ELF-1 (cell line): ENCODE measurements around the gene MEGF11.

ENCODE experiments used
- DNase-seq: peaks from one replicate; pipeline ENCODE4 v3.0.0-alpha.2; 2016; ENCODE audit warnings: low read depth, low spot score

Gene MEGF11

DNA sequence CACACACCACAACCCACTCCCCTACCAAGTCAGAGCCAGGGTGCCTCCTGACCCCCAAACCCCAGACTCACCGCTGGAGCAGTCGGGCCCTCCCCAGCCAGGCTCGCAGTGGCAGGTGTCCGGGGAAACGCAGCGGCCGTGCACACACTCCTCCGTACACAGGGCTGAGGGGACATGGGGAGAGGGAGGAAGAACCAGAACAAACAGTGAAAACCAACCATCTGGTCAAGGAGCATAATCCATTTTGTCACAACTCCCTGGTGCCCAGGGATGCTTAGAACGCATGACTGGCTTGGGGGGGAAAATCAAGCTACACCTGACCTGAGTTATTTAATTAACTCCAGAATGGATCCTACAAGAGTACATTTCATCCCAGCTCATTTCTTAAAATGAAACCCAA is 159.2 kb downstream of the MEGF11 start:
- no peak for DNase-seq

DNA sequence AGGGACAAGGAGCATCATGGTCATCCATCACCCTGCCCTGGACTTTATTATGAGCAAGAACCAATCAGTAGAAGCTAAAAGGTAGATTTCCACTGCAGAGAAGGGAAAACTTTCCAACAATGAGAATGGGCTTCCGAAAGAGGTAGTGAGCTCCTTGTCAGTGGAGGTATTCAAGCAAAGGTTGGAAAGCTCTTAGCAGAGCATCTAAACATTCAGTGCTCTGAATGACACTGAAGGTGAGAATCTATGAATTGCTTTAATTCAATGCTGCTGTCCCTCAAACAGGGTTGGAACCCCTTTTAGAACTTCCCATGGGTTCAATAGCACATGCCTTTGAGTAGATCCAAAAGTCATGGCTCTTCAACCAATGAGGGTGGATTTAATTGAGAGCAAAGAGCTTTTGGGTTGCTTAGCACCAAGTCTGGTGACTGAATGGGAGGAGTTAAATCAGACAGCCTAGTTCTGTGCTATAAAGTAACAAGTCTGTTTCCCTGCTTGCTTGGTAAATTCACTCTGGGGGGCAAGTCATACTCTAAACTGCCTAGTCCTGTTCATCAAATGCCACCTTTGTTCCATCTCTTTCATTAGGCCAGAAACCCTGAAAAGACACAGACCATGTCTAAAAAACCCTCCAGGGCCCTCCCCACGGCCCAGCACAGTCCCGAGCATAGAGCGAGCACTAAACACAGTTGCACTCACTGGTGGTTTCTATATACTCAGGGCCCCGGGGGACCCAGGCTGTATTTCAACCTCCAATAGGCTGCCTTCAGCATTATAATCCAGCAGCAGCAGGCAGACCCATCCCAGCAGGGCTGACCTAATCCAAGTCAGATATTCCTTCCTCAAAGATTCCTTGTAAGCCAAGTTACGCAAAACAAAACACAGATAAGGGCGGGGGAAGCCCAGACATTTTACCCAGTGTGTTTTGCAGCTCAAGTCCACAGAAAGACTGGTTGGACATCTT is 161.2 kb downstream of the MEGF11 start:
- DNase-seq, result no peak

DNA sequence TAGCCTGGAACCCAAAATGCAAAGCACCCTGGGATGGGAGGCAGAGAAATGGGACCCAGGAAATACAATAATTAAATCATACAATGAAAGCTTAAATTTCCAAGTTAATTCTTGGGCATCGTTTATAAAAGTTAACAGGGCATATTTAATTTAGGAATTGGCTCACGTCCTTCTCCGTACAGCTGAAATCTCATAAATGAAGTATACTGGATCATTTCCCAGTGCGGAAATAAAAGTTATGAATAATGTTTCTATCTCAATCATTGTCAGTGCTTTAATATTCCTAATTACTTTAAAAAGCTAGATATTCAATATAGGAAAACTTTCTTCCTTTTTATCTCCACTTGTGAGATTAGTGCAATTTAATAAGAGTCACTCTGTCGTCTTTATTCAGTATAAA is 164.0 kb downstream of the MEGF11 start:
- no peak for DNase-seq

DNA sequence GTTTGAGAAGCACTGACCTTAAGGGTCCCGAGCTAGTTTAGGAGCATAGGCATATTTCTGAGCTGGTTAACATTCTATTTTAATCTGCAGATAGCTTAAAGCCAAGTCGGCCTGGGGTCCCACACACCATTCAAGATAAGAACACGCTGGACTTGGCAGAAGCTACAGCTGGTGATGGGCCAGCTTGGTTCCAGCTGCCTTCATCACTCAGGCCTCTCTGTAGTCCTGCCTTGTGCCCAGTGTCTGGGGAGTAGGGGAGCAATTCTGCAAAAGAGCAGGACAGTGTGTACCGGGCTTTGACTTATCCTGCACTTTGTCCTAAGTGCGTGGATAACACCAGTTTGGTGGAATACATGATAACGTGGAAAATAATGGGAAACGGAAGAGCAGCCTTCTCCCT is 164.5 kb downstream of the MEGF11 start:
- no peak for DNase-seq

DNA sequence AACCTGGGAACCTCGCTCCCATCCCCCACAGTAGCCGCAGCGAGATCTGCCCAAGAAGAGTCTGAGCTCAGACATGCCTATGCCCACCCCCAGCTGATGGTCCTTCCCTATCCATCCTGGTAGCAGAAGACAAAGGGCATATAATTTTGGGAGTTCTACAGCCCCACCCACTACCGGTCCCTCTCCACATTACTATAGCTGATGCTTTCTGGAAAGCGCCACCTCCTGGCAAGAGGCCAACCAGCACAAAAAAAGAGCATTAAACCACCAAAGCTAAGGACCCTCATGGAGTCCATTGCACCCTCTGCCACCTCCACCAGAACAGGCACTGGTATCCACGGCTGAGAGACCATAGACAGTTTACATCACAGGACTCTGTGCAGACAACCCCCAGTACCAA is 168.4 kb downstream of the MEGF11 start:
- peak; percentile 70 for DNase-seq

DNA sequence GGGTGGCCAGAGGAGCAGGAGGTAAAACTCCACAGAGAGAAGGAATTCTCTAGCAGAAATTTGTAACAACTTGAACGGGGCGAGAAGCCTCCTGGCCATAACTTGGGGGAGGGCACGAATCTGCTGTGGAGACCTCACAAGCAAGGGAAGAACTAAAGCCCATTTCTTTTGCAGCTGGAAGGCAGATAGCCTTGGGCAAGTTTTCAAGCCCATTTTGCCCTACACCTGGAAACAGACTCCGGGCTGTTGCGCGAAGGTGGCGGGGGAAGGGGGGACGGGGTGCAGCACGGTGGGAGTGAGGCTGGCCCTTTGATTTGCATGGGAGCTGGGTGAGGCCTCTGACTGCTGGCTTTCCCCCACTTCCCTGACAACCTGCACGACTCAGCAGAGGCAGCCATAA is 168.8 kb downstream of the MEGF11 start:
- DNase-seq, result no peak

DNA sequence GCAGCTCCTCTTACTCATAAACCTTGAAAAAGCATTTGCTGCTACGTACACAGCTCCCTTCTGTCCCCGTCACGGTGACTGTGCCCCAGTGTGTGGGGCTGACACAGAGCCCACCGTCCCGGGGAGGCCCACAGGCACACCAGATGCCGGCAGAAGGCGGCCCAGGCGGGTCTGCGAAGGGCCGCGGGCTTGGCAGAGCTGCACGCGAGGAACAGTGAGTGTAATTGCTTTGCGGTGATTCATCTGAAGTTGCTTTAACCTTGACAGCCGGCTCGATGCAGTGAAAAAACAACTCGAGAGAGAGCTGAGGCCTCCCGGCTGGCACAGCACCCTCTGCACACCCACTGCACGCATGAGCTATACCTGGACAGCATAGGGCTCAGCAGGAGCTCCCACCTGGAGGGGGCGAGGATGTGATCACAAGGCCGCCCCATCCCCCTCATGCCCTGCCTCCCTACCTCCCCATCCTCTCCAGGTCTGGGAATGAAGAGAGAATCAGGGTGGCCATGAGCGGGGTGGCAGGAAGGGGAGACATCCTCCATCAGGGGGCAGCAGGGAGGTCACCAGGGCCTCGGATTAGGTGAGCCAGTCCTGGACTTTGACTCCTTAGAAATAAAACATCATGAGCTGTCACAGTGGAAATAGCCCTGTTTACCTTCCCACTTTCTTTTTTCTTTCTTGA is 172.7 kb downstream of the MEGF11 start:
- peak; percentile 45 for DNase-seq

DNA sequence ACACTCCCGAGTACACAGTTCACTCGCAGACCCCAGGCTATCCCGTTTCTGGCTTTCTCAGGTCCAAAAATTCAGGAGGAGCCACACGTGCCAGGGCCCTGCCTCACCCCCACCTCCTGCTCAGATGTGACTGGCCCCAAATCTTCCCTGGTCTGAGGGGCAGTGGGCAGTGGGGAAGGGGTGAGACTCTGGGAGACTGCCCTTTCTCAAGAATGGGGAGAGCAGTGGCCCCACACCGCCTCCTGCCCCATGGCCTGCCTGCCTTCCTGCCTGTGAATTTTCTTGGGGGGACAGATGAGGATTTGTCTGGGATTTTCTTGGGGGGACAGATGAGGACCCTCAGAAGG is 174.6 kb downstream of the MEGF11 start:
- no peak for DNase-seq

DNA sequence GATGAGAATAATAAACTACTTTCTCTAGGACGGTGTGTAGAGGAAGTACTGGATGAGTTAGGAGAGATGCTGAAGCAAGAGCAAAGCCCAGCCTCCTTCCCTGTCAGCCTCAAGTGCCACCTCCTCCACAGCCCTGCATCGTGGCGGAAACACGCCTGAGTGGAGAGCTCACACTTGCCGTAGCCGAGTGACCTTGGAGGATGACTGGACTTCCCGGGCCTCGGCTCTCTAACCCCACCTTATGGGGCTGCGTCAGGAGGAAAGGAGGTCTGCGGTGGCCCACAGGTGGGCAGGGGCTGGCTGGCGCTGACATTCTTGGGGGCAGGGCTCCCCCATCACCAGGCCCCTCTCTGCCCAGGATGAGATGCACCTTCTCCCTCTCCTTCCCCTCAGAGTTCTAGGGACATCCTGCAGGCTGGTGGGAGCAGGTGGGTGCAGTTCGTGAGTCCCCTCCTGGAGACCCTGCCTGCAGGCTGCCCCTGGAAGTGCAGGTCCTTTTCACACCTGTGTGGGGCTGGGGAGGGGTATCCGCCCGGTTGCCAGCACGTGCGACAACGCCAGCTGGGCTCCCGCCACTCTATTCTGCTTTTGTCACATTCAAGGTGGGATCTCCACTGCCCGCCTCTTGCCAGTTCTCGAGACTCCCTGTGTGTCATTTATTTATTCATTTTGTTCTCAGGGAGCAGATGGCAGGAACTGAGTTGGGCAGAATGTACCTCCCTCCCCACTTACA is 175.2 kb downstream of the MEGF11 start:
- no peak for DNase-seq

DNA sequence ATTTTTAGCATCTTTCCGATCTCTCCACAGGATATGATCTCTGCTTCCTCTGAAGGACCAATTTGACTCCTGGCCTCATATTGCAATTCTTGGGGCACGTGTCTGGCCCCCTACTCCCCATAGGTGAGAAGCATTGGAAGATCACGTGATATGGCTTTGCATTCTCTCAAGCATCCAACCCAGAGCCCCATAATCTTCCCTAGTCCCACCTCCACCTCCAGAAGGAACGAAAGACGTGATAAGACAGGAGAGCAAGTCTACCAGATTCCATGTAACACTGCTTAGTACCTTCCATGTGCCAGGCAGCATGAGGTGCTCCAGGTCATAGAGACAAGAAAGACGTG is 176.3 kb downstream of the MEGF11 start:
- no peak for DNase-seq

DNA sequence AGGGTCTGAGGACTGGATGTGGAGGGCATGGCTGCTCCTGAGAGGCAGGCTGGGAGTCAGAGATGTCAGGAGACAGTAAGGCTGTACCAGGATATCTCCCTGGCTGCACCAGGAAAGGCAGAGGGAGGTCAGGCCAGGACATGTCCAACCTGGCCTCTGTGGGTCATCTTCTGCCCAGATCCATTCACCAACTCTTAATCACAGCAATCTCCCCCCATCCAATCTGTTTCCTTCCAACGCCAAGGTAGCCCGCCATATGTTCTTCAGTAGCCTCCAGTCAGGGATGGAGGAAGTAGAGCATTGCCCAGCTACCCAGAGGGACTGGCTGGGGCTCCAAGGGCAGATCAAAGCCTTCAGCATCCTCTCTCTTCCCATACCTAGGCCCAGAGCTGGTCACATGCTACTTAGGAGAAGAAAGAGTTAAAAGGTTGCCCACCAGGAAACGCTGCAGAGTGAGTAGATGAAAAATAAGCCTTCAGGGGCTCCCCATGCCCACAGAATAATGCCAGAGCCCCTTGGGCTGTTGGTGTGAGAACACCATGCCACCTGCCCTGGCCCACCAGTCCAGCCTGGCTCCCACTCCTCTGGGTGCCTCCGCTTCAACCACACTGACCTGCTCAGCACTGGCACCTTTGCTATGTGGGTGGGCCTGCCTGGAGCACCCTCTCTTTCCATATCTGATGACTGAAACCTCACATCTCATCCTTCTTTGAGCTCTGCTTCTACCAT is 176.8 kb downstream of the MEGF11 start:
- DNase-seq, result no peak

DNA sequence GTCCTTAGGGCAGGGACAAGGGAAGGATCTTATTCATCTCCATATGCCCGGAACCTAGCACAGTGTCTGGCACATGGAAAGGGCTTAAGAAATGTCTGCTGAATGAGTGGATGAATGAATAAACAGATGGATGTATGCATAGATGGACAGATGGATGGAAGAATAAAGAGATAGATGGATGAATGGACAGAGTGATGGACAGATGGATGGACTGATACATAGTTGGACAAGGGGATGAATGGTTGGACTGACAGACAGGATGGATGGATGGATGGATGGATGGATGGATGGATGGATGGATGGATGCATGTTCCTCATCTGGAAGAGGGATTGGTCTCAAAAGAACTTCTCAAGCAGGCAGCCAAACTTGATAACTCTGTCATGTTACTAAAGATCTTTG is 177.6 kb downstream of the MEGF11 start:
- no peak for DNase-seq

DNA sequence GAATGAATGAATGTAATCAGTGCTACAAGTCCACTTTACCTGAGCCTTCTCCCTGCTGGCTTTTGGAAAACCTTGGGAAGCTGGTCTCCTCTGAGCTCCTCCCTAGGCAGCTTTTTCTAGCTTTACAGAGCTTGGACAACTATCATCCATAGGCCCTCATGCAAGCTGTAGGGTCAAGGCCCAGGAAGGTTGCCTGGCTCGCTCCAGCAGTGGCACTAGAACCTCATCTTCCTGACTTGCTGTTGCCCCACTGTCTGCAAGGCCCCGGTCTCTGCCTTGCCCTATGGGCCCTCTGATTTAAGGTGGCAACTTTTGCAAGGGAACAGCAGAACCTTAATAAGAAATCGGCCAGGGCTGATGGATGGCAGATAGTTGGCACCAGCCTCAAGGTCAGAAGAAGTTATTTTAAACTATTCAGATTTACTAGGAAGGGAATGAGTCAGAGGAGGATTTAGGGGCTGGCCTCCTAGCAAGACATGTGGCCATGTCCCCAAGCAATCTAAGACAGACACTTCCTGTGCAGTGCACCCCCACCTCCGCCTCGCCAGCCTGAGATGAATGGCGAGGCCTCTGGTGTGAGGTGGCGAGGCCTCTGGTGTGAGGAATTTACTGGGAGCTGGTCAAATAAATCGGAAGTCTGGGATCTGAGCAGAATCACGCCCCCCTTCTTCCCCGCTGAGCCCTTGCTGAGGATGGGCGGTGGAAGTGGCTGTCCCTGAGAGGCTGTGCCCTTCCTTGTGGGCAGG is 180.8 kb downstream of the MEGF11 start:
- peak; percentile 37 for DNase-seq

DNA sequence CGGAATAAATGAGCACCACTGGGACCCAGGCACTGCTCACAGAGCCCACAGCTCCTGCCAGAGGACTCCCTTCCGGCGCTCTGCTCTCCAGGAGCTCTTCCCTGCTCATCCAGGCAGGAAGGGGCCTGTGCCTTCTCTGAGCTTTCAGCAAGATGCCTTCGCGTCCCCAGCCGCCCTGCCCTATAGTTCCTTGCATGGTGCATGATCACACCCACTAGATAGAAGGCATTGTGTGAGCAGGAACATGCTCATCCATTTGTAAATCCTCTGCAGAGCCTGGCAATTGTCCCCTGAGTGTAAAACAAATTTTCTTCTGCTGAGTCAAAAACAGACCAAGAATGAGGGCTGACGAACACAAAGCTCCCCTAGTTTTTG is 181.6 kb downstream of the MEGF11 start:
- no peak for DNase-seq

DNA sequence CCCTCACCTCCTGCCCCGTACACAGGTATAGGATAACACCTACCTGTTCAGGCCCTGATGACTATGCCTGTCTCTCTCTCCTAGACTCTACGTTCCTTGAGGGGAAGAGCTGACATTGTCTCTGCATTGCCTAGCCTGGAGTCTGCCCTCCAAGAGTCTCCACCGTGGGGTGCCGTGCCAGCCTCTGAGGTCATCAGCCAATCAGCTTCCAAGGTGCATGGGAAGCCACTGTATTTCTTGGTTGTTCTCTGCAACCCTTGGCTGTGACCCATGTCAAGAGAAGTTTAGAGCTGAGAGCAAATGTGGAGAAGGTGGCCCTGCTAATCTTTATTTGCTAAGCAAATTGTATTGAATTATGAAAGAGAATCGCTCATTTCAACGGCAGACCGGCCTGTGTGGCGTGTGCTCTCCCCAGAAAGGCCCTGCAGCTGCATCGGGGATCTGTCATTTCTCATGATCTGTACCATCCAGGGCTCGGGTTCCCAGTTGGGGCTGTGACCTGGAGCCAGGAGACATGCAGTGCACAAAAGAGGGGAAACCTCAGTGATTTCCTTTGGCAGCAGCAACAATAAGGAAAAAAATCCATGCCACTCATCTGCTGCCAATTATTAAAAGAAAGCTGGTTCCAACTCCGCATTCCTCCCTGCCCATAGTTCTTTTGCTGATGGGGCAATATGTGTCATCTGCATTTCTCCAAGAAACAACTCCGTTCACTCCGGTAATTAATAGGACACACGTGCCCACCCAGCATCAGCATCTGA is 182.2 kb downstream of the MEGF11 start:
- DNase-seq, result no peak

DNA sequence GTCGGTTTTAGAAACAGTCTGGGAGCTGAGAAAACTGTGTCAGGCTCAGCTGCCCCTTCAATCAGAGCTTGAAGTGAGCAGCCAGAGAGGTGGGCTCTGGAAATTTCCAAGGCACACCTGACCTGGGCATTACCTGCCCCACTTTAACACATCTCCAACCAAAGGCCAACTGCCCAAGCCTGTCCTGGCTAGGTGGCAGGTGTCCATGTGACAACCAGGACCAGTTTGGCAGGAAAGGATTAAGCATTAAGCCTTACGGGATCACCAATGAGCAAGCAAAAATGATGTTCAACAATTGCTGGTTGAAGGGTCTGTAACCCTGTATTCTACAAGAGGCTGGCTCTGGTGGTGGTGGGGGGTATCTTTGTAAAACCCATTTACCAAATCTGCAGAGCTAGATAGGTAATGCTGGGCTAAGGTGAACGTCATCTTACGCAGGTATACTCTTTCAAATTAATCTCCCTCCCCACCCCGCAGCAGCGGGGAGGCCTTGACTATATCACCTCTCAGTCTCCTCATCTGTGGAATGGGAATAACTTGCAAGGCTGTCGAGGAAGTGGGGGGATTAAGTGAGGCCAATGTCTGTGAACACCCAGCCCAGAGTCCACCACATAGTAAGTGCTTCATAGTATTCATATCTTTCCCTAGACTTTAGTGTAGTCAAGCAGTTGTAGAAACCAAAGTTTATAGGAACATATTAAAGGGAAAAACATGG is 183.2 kb downstream of the MEGF11 start:
- DNase-seq, result no peak

DNA sequence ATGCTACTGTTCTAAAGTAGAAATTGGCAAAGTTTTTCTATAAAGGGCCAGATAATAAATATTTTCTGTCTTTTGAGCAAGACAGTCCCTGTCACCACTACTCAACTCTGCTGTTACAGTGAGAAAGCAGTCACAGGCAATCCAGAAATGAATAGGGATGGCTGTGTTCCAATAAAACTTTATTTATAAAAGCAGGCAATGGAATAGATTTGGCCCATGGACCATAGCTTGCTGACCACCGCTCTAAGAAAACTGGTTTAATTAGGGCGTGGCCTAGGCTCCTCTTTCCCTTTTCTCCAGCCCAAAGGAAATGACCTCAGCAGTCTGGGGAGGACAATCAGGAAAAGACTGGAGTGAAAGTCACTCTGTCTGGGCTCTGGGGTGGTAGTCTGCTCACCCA is 183.8 kb downstream of the MEGF11 start:
- no peak for DNase-seq

DNA sequence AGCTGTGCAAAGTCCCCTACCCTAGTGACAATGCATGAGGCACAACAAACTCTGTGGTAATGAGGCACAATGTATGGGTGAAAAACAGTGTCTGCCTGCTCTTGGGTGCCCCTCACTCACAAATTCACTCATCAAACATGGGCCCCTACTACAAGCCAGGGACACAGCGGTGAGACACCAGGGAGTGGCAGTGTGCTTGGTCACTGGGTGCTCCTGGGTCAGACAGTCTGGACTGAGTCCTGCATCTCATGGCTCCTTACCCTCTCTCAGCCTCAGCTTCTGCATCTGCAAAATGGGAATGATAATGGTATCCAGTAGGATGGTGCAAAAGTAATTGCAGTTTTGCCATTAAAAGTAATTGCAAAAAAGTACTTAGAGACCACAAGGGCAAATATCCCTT is 184.7 kb downstream of the MEGF11 start:
- no peak for DNase-seq

DNA sequence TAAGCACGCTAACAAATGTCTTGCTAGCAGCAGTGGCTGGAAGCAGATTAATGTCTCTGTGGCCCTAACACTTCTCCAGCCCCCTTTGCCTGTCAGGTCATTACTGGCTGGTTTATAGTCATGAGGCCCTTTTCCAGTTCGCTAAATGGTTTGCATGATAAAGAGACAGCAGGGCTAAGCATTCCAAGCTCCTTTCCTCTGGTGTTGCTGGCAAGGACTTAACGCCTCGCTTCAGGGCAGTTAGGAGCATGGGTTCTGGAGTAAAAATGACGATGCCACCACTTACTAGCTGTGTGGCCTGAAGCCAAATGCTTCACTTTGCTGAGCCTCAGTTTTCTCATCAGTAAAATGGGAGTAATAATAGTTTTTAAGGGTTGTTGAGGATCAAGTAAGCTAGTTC is 185.9 kb downstream of the MEGF11 start:
- DNase-seq, result peak; percentile 92

DNA sequence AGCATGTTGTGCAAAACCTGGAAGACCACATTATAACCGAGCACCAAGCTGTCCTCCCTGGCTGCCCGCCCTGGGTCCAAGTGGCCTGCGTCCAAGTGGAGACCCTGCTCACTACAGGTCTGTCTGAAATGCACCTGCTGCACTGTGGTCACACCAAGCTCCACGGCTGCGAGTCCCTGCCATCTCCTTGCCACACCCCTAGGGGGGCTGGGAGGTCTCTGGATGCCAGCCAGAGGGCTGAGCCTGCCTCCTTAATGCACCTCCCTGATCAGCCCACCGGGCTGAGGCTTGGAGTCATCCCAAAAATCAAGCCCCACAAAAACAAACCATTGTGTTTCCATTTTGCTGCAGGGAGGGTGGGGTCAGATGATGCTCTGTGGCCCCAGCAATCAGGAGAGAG is 187.1 kb downstream of the MEGF11 start:
- DNase-seq, result no peak
